HG03460 (cell line): Measurements from ENCODE around the gene UQCRHL.

ENCODE experiments used
- ATAC-seq: cut with Tn5 transposase; IDR thresholded peaks from one replicate; pipeline ENCODE4 v1.9.1; 2021; ENCODE audit not compliant: unreplicated experiment

Gene UQCRHL

DNA sequence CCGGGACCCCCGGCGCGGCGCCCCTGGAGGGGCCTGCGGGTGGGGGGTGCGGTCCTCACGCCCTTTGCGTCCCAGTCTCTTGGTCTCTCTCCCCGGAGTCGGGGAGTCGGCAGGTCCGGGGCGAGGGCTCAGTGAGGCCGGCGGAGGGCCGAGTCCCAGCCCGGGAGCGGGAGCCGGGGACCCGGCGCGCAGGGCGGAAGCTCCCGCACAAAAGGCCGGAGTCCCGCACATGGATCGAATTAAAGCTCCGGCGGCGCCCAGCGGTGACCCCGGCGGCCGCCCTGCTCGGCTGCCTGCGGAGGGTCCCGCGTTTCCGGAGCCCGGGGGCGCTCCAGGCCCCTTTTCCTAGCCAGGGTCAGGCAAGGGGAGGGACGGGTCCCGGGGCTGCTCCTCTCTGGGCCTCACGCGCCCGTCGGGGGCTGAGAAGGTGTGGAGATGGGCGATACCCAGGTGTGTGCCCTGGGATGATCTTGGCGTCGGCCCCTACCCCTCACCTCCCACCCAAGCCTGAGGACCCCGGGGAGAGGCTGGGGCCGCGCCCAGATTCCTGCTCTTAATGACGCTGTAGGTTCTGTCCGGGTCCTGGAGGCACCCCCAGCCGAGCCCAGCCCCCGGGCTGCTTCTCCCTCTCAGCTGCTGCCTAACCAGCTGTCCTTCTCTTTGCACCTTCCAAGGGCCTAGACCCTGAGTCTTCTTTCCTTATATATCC, 48.3 kb downstream of the UQCRHL start:
- no peak for ATAC-seq

DNA sequence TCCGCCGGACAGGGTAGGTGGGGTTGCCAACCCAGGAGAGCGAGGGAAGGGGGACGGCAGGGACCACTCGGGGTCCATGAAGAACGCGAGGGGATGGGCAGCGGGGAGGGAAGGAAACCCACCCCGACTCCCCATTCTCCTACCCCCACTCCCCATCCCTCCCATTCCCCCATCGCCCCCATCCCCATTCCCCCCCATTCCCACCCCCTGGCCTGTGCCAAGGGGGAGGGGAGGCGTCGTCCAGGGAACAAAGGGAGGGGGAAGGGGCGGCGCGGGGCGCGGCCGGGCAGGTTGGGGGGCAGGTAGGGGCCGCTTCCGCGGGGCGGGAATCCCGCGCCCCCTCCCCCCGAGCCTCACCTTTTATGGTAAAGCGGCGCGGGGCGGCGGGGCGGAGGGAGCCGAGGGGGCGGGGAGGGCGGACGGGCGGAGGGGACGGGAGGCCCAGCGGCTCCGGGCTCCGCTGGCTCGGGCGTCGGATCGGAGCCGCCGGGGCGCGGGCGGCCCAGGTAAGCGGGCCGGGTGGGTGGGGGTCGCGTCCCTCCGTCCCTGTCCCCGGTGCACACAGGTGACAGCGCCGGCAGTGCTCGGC, 49.0 kb downstream of the UQCRHL start, which contains the start of gene FBLIM1:
Gene FBLIM1, plus strand, starts transcription at position 453 of the 589 bp plus-strand sequence. CDS start 6,189 bp downstream, outside the sequence.
- ATAC-seq = no peak

DNA sequence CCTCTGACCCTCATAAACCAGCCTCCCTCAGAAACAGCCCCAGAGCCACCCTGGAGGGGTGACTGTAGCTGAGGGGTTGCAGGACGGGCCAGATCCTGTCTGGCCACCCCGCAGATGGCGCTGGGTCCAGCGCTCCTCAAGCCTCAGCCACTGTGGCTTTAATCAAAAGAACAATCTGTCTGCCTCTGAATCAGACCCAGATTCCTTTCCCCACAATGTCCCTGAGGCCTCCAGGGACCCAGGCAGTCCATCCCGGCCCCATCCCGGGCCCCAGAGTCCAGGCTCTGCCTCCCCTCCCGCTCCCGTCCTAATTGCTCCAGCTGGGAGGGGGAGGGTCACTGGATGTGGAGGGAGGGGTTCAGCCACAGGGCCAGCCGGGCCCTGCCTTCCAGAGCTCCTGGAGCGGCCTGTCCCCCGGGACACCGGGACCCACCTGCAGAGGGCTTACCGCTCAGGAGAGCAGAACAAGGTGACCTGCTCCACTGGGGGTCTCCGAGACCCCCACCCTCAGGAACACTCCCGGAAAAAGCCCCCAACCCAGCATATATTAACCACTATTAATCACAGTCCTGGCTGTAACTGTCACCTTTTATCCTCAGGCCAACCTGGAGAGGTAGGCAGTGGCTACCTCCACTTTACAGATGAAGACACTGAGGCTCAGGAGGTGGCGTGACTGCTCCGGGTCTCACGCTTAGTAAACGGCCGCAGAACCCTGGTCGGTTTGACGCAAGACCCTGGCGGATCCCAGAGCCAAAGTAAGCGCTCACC, 49.7 kb downstream of the UQCRHL start:
- ATAC-seq = no peak
